ENCODE data around the gene CNTNAP1. TPM values are rescaled to one million over a fixed set of nuclear protein-coding genes. Genes with fewer than 3 reads are reported as not detected.

CNTNAP1 gene
- total RNA-seq, 1 experiment from 2014 or later, result 6.4 TPM

DNA sequence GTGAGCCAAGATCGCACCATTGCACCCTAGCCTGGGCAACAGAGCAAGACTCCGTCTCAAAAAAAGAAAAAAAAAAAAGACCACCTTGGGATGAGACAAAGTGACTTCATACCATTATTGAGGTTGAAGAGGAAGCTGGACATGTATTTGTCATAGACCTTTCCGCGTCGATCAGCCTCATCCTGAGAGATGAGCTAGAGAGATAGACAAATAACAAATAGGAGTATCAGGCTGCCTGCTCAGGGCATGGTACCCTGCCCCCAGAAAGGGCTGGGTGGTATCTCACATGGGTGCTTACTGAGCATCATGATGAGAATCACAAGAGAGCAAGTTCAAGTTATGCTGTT is 22.1 kb downstream of the CNTNAP1 start:
- POLR2A ChIA-PET, result no interaction called here
- Histone ChIP-seq H3K4me3 (replicated peaks in 1 of 2; ENCODE audit: low read depth in 1 of 2, low read length in 2 of 2) (no peak overlapping the region), H3K9ac (ENCODE audit: low read length) (no peak overlapping the region), H3K27me3 (ENCODE audit: insufficient read depth, low read length) (no peaks in the 10 kb centered on the region), H3K9me3 (ENCODE audit: control insufficient read depth in 1 of 2, insufficient read depth in 1 of 2, low read depth in 1 of 2, low read length in 2 of 2) (no peaks in the 10 kb centered on the region), H3K27ac (ENCODE audit: low read depth, low read length) (no peak overlapping the region), H2AFZ (ENCODE audit: low read depth, low read length, poor library complexity, severe bottlenecking) (no peak overlapping the region), H3K79me2 (ENCODE audit: insufficient read depth, low read length) (no peaks in the 10 kb centered on the region), H3K4me2 (ENCODE audit: low read length) (no peak overlapping the region), H3K36me3 (ENCODE audit: control insufficient read depth in 1 of 2, insufficient read depth in 2 of 2, low read length in 2 of 2) (peaks cover 25 to 38% of the 10 kb centered on the region in 2 experiments), H3K9me2 (ENCODE audit: insufficient read depth) (no peaks in the 10 kb centered on the region), H4K20me1 (ENCODE audit: insufficient read depth) (no peaks in the 10 kb centered on the region), H3K4me1 (ENCODE audit: control insufficient read depth in 1 of 2, insufficient read depth in 2 of 2, low read length in 2 of 2) (no peaks in the 10 kb centered on the region)
- RAD21 ChIA-PET (ENCODE audit: low non-redundant PET in 1 of 2, low total read pairs in 2 of 2, uncharacterized antibody in 2 of 2, unreplicated experiment in 2 of 2), result no interaction called here
- DNase-seq (ENCODE audit: low read depth, low spot score) (no peak), ATAC-seq (no peak)
- intact Hi-C loops (cut with micrococcal nuclease), result no loop called here
- CTCF ChIA-PET, result no interaction called here
- TF ChIP-seq, protein P1, sequence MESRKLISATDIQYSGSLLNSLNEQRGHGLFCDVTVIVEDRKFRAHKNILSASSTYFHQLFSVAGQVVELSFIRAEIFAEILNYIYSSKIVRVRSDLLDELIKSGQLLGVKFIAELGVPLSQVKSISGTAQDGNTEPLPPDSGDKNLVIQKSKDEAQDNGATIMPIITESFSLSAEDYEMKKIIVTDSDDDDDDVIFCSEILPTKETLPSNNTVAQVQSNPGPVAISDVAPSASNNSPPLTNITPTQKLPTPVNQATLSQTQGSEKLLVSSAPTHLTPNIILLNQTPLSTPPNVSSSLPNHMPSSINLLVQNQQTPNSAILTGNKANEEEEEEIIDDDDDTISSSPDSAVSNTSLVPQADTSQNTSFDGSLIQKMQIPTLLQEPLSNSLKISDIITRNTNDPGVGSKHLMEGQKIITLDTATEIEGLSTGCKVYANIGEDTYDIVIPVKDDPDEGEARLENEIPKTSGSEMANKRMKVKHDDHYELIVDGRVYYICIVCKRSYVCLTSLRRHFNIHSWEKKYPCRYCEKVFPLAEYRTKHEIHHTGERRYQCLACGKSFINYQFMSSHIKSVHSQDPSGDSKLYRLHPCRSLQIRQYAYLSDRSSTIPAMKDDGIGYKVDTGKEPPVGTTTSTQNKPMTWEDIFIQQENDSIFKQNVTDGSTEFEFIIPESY (IDR thresholded peaks at IDR 0.05; ENCODE audit: extremely low read depth, insufficient replicate concordance, low read length), result no peak
- TF ChIP-seq, protein P2, sequence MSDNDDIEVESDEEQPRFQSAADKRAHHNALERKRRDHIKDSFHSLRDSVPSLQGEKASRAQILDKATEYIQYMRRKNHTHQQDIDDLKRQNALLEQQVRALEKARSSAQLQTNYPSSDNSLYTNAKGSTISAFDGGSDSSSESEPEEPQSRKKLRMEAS (IDR thresholded peaks at IDR 0.05), result no peak
- TF ChIP-seq, protein P3, sequence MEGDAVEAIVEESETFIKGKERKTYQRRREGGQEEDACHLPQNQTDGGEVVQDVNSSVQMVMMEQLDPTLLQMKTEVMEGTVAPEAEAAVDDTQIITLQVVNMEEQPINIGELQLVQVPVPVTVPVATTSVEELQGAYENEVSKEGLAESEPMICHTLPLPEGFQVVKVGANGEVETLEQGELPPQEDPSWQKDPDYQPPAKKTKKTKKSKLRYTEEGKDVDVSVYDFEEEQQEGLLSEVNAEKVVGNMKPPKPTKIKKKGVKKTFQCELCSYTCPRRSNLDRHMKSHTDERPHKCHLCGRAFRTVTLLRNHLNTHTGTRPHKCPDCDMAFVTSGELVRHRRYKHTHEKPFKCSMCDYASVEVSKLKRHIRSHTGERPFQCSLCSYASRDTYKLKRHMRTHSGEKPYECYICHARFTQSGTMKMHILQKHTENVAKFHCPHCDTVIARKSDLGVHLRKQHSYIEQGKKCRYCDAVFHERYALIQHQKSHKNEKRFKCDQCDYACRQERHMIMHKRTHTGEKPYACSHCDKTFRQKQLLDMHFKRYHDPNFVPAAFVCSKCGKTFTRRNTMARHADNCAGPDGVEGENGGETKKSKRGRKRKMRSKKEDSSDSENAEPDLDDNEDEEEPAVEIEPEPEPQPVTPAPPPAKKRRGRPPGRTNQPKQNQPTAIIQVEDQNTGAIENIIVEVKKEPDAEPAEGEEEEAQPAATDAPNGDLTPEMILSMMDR (IDR thresholded peaks at IDR 0.05 in 2 of 3, conservative IDR thresholded peaks at IDR 0.05 in 1 of 3; ENCODE audit: borderline replicate concordance in 1 of 3, insufficient read depth in 1 of 3, low read depth in 2 of 3, low read length in 2 of 3), result no peak
- no peak for TF ChIP-seq POLR2AphosphoS5 (IDR thresholded peaks at IDR 0.05; ENCODE audit: low read depth, low read length)
- no peak for TF ChIP-seq YY1 (IDR thresholded peaks at IDR 0.05; ENCODE audit: extremely low read depth, insufficient replicate concordance, low read depth, low read length)
- no peak for TF ChIP-seq SIN3A (IDR thresholded peaks at IDR 0.05; ENCODE audit: low read depth)
- no peak for TF ChIP-seq RAD21 (IDR thresholded peaks at IDR 0.05; ENCODE audit: low read depth)
- TF ChIP-seq FOSL1 (IDR thresholded peaks at IDR 0.05; ENCODE audit: low read depth), result no peak
- TF ChIP-seq EGR1 (IDR thresholded peaks at IDR 0.05; ENCODE audit: low read depth), result no peak
- no peak for TF ChIP-seq ZFX (IDR thresholded peaks at IDR 0.05)
- TF ChIP-seq SP1 (IDR thresholded peaks at IDR 0.05; ENCODE audit: low read depth), result no peak
- TF ChIP-seq, protein P4, sequence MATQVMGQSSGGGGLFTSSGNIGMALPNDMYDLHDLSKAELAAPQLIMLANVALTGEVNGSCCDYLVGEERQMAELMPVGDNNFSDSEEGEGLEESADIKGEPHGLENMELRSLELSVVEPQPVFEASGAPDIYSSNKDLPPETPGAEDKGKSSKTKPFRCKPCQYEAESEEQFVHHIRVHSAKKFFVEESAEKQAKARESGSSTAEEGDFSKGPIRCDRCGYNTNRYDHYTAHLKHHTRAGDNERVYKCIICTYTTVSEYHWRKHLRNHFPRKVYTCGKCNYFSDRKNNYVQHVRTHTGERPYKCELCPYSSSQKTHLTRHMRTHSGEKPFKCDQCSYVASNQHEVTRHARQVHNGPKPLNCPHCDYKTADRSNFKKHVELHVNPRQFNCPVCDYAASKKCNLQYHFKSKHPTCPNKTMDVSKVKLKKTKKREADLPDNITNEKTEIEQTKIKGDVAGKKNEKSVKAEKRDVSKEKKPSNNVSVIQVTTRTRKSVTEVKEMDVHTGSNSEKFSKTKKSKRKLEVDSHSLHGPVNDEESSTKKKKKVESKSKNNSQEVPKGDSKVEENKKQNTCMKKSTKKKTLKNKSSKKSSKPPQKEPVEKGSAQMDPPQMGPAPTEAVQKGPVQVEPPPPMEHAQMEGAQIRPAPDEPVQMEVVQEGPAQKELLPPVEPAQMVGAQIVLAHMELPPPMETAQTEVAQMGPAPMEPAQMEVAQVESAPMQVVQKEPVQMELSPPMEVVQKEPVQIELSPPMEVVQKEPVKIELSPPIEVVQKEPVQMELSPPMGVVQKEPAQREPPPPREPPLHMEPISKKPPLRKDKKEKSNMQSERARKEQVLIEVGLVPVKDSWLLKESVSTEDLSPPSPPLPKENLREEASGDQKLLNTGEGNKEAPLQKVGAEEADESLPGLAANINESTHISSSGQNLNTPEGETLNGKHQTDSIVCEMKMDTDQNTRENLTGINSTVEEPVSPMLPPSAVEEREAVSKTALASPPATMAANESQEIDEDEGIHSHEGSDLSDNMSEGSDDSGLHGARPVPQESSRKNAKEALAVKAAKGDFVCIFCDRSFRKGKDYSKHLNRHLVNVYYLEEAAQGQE (IDR thresholded peaks at IDR 0.05; ENCODE audit: low read depth), result no peak
- no TSS peak for BruUV-seq (replicated peaks)
